Sciatic nerve (tissue), 2 donors: ENCODE data around the gene PLCXD3. TPM values are rescaled to one million over a fixed set of nuclear protein-coding genes. Genes with fewer than 3 reads are reported as not detected.
A peak's percentile ranks its signal among the peaks of the same experiment; 100 is the strongest.

Experiments
- ATAC-seq: fragments of 200-7000 bp; cut with Tn5 transposase; one replicate; pipeline ENCODE4 v1.9.1; 2020; ENCODE audit warnings: mild to moderate bottlenecking, moderate library complexity
- DNase-seq: peaks from one replicate; pipeline ENCODE4 v3.0.0-alpha.2; 2020; ENCODE audit warnings: low spot score
- intact Hi-C: fragments of 100-400 bp; cut with DNase I; formaldehyde crosslinking; loops from one replicate; pipeline ENCODE4 v1.14.2; 2022
- total RNA-seq: library from RNA; stranded (reverse); fragmentation: NEBNext Ultra II Directional; extraction: Animal tissue kit (Norgen Biotek cat#: 25700); gene quantifications from one replicate; pipeline ENCODE4 v1.2.1, GENCODE V29; 2021
- donor health status: DM: no; HTN: no; CAD: no.
- donor health status: DM: no; HTN: no; CAD: no.

The PLCXD3 gene, protein sequence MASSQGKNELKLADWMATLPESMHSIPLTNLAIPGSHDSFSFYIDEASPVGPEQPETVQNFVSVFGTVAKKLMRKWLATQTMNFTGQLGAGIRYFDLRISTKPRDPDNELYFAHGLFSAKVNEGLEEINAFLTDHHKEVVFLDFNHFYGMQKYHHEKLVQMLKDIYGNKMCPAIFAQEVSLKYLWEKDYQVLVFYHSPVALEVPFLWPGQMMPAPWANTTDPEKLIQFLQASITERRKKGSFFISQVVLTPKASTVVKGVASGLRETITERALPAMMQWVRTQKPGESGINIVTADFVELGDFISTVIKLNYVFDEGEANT
- 4.2 TPM for total RNA-seq

- intact Hi-C loops, result no loop called here
- DNase-seq (peak; percentile 59), ATAC-seq (peak; percentile 66)
Measured at GRCh38 chr5:41510176-41510831, at the start of gene PLCXD3. TSS of gene PLCXD3 (minus strand) at chr5:41510601. CDS start at chr5:41510526, 75 bp downstream.

- DNase-seq (no peak), ATAC-seq (no peak)
- intact Hi-C loops, result no loop called here
Measured at GRCh38 chr5:41559184-41559583, 48.8 kb upstream of the PLCXD3 start.

DNA sequence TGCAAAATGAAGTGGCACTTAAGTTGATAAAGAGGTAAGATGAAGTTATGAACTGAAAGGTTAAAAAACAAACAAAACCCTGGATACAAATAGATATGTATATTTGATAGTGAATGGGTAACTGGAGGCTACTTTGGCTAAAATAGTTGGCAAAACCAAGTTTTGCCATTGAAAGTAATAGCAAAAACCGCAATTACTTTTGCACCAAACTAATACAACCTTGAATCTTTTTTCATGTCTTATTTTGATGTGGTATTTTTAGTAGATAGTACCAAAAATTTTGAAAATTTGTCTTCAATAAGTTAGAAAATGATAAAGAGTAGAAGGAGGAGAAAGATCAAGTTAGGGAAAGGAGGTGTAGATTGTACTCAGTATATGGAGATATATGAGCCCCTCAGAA is 47.9 kb upstream of the PLCXD3 start:
- intact Hi-C loops, result no loop called here
- no peak for ATAC-seq
- DNase-seq, result no peak

DNA sequence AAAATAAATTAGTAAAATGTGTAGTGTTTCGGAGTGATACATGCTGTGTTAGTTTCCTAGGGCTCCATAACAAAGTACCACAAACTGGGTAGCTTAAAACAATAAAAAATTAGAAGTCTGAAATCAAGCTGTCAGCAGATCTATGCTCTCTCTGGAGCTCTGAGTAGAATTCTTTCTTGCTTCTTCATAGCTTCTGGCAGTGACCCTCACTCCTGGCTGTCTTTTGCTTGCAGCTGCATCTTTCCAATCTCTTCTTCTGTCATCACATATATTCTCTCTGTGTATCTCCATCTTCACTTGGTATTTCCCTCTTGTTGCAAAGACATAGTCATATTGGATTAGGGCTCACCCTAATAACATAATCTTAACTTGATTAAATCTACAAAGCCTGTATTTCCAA is 37.6 kb upstream of the PLCXD3 start:
- ATAC-seq, result no peak
- intact Hi-C loops, result no loop called here

DNA sequence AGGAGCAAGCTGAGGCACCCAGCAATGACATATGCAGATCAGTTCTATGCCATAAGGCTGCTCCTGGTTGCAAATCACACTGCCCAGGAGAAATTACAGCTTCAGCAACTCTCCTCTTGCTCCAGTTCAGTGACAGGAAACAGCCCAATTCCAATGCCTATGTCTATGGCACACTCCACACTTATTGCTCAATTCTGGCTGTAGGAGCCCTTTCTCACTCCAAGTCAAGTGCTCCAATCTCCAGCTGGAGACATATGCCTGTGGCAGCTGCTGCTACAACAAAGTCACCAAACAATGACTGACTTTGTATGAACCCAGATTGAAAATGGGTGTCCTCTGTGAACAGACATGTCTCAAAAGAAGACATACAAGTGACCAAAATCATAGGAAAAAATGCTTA is 31.8 kb upstream of the PLCXD3 start:
- intact Hi-C loops, result no loop called here
- ATAC-seq (no peak), DNase-seq (no peak)

More for the DNA sequence above, 37.6 kb upstream of the PLCXD3 start:
- no peak for DNase-seq

DNA sequence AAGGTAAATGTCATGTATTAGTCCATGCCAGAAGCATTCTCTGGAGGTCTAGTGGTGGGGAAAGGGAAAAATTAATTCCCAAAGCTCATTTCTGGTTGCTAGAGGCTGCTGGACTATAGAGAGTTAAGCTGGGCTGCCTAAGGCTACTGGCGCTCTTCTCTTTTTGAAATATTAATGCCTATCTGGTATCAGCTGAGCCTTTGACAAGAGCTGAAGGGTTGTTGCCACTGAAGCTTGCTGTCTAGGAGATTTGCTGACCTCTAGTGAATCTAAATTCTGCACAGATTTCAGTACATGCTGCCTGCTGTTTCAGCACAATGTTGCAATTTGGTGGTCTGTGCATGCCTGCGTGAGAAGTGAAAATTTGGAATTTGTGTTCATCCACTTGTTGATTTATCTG is 29.1 kb upstream of the PLCXD3 start:
- ATAC-seq, result no peak
- intact Hi-C loops, result no loop called here
- no peak for DNase-seq

- intact Hi-C loops, result no loop called here
- no peak for DNase-seq
- ATAC-seq, result no peak
Measured at GRCh38 chr5:41537581-41537980, 27.2 kb upstream of the PLCXD3 start.

GRCh38 chr5:41532485-41532884 is 22.1 kb upstream of the PLCXD3 start:
- intact Hi-C loops, result no loop called here
- DNase-seq (no peak), ATAC-seq (no peak)

- no peak for ATAC-seq
- intact Hi-C loops, result no loop called here
Measured at GRCh38 chr5:41527201-41527779, 16.9 kb upstream of the PLCXD3 start.

GRCh38 chr5:41526699-41527098 is 16.3 kb upstream of the PLCXD3 start:
- no peak for ATAC-seq
- intact Hi-C loops, result no loop called here
- no peak for DNase-seq

More at GRCh38 chr5:41527201-41527779, 16.9 kb upstream of the PLCXD3 start:
- DNase-seq, result no peak

- DNase-seq (no peak), ATAC-seq (no peak)
- intact Hi-C loops, result no loop called here
Measured at GRCh38 chr5:41524174-41524573, 13.8 kb upstream of the PLCXD3 start.

DNA sequence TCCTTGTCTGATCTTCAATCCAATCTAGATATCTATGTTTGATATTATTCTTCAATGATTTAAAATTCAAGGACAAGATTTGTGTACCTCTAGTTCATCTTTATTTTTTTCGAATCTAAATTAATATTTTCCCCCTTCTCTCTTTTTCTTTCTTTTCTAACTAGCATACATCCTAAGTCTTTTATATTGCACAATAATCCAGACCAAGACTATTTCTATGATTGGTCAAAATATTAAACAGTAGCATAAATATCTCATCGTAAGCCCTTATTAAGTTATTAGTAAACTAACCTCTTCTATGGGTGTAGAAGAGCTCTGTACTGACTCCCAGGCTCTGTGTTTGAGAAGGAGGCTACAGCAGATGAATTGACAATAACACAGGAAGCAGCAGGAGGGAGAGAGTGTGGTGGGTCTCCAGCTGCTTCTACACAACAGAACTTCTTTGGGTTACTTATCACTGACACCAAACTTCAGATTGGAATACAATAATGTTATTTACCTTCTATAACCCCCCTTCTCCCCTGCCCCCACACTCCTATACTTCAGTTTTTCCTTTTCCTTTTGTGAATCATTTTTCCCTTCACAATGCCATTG is 11.9 kb upstream of the PLCXD3 start:
- intact Hi-C loops, result no loop called here
- ATAC-seq, result no peak
- no peak for DNase-seq

DNA sequence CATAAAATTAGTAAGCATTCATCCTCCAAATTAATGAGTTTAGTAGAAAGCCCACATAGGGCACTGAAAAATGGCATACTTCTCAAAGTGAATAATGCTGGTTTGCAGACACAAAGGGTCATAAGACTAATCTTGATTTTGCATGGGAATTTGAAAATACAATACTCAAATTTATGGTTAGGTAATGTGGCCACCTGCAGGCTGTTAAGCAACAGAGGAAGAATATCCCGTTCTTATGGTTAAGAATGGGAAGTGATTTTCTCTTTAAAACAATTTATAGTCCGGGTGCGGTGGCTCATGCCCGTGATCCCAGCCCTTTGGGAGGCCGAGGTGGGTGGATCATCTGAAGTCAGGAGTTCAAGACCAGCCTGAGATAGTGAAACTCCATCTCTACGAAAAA is 9.4 kb upstream of the PLCXD3 start:
- intact Hi-C loops, result no loop called here
- ATAC-seq (no peak), DNase-seq (no peak)

DNA sequence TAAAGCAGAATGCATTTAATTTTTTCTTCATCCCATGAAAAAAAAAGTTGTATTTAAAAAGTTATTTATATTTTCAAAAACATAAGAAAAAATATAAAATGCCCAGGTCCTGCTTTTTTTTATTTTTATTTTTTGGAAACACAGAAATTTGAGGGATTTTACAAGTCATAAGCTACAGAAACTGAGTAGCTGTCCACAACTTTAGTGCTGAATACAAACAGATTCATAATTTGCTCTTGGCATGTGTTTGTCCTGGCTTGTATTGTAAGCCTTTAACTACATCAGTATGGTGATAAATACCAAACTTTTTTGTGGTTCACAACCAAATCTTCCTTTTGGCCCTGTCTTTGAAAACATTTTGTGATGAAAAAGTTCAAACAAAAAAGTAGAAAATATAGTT is 7.5 kb upstream of the PLCXD3 start:
- ATAC-seq, result no peak
- no peak for DNase-seq
- intact Hi-C loops, result no loop called here

DNA sequence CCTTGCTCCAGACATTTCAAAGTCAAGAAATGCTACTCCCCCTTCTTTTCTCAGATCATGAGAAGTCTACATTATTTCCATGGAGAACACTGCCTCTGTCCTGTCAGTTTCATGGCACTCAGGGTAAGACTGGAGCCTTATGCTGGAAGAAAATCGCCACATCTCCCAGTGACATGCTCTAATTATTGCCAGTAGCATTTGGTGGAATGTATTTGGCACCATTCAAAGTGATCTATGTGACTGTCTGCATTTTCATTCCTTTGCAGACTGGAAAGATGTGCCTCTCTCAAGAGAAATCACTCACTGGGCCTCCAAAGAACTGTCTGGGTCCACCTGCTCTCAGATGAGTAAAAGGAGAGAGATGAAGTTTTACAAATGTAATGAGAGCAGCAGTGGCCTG is 840 bp upstream of the PLCXD3 start:
- ATAC-seq (no peak), DNase-seq (no peak)
- intact Hi-C loops, result no loop called here

DNA sequence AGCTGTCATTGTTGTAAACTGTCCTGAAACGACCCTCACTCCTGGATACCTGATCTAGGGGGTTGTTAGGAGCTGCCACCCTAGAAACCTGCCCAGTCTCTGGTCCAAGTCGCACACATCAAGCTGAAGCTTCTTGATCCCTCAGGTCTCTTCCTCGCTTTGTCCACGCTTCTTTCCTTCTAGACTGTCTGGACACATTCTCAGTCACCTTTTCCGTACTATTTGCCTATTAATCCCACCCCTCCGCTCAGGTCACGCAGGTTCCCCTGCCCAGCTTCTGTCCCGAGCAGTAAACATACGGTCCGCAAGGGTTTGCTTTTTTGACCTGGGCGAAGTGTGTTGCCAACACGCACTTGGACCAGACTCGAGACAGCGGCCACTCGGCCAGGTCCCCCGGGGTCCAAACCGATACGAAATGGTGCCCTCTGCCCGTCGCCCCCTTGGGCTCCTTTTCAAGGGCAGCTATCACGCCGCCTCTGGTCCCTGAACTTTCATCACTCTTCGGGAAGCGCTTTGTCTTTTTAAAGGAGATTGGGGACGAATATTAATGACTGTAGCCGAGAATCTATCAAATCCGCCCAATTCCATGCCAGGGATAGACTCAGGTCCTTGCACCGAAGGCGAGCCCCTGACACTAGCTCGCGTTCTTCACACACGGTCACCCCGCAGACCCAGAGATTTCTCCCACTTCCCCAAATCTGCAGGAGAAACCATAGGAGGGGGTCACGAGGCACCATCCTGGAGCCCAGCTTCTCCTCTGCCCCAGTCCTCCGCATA is 814 bp downstream of the PLCXD3 start:
- ATAC-seq, result peak; percentile 10
- DNase-seq, result no peak
- intact Hi-C loops, result no loop called here

DNA sequence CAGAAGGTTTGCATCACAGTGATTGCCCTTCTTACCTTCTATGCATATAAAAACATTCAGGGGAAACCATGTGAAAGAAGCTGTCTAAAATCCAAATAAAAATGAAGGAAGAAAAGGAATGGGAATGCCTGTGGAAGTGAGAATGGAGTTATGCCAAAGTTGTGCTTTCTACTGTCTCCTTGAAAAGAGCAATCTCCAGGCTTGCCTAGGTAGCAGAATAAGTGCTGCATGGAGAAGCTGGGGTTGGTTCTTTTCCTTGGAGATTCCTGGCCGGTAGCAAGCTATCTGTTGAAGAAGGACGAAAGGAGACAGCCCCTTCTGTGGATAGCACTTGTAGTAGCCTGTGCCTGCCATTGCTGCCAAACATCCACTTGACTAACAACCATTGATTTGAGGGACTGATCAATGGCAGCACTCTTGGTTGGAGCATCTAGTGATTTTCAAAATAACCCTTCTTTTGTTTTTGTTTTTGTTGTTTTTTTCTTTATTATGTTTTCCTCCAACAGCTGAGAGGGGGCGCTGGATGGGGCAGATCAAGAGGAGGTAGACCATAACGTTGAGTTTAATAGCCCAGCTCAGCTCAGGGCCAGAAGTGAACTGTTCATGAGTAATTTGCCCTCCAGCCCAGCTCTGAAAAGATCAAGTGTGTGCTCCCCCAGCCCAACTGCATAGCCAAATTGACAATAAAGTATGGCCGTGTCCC is 1.6 kb downstream of the PLCXD3 start:
- ATAC-seq, result no peak
- no peak for DNase-seq
- intact Hi-C loops, result no loop called here

DNA sequence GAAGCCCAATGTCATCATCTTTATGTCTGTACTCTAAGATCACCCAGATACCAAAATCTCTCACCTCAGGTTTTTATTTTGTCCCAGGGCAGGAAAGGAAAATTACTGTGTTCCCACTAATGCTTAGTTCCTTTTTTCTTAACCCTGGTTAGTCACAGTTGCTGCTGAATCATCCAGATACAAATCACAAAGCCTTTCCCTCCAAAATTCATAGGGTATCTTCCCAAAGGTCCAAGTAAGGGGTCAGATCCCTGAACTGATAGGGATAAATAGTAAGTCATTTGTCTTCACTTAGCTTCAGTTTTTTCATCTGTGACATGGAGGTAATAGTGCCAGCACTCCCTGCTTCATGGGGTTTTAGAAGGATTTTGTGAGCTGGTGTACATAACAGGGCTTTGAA is 2.2 kb downstream of the PLCXD3 start:
- DNase-seq (no peak), ATAC-seq (no peak)
- intact Hi-C loops, result no loop called here

DNA sequence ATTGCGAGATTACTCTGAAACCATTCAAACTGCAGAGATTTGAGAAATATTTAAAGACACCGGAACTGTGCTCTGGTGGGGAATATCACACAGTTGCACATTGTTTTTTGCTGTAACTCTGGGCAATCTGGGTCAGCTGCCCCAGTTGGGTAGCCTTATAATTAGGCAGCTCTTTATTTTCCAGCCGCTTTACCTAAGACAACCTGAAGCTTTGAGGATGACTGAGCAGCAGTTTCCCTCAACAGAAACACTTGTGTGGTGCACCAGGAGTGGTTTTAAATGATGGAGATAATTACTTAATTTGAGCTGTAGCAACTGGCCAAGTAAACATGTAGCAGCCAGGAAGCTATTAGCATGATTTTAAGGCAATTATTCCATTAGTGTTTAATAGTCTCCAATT is 2.9 kb downstream of the PLCXD3 start:
- ATAC-seq (no peak), DNase-seq (no peak)
- intact Hi-C loops, result no loop called here
